ENCODE measurements around the gene ATP5PD. TPM values are rescaled to one million over a fixed set of nuclear protein-coding genes. Genes with fewer than 3 reads are reported as not detected.
A peak's percentile ranks its signal among the peaks of the same experiment; 100 is the strongest.

The ATP5PD gene
- total and polyA plus RNA-seq, 2 of the 13 experiments (the other 11 are each of a cell fraction or from before 2014, with no cell fraction given): 158 to 428 TPM

- TF ChIP-seq ZBTB4 (CRISPR knock-in tag; IDR thresholded peaks at IDR 0.05; ENCODE audit: borderline replicate concordance): peak; percentile 39; the same call in 1 of the 2 replicates
- TF ChIP-seq NONO (IDR thresholded peaks at IDR 0.05): no peak
- TF ChIP-seq NONO (CRISPR knock-in tag; conservative IDR thresholded peaks at IDR 0.05): no peak
- TF ChIP-seq ZNF687 (CRISPR knock-in tag; IDR thresholded peaks at IDR 0.05): peak; percentile 36; the same call in 1 of the 2 replicates
- no peak for TF ChIP-seq ZFP41 (CRISPR knock-in tag; IDR thresholded peaks at IDR 0.05; ENCODE audit: borderline replicate concordance)
- TF ChIP-seq MTERF4 (CRISPR knock-in tag; IDR thresholded peaks at IDR 0.05): no peak
- TF ChIP-seq PAX8 (CRISPR knock-in tag; IDR thresholded peaks at IDR 0.05; ENCODE audit: borderline replicate concordance): no peak
- TF ChIP-seq MAFK (conservative IDR thresholded peaks at IDR 0.05 in 1 of 2, IDR thresholded peaks at IDR 0.05 in 1 of 2; ENCODE audit: low read length in 2 of 2): no peak
- TF ChIP-seq MTF1 (CRISPR knock-in tag; IDR thresholded peaks at IDR 0.05): no peak
- peak; percentile 10; the same call in 1 of the 2 replicates for TF ChIP-seq TAF1 (CRISPR knock-in tag; IDR thresholded peaks at IDR 0.05)
- TF ChIP-seq ZBTB10 (CRISPR knock-in tag; IDR thresholded peaks at IDR 0.05; ENCODE audit: borderline replicate concordance): peak; percentile 7; the same call in 1 of the 2 replicates
- TF ChIP-seq KLF13 (CRISPR knock-in tag; IDR thresholded peaks at IDR 0.05): no peak
- TF ChIP-seq ZNF24 (IDR thresholded peaks at IDR 0.05): no peak
- peak; percentile 35 for TF ChIP-seq AGO2 (optimal IDR thresholded peaks at IDR 0.05; ENCODE audit: low read depth, low read length)
Measured at GRCh38 chr17:75077496-75078283, 30.9 kb upstream of the ATP5PD start (continued).
